ENCODE results near the gene CNKSR1.

- TF ChIP-seq CTCF (IDR thresholded peaks at IDR 0.05; ENCODE audit: borderline replicate concordance, extremely low read depth, low read length, poor library complexity, severe bottlenecking) (no peak), EZH2 (IDR thresholded peaks at IDR 0.05; ENCODE audit: borderline replicate concordance, low read depth, low read length, severe bottlenecking) (no peak)
Observed at GRCh38 chr1:26153966-26154532, 23.2 kb upstream of the CNKSR1 start.

Data from DND-41 (cell line).